ENCODE data around the gene SPATA46. TPM values are rescaled to one million over a fixed set of nuclear protein-coding genes. Genes with fewer than 3 reads are reported as not detected.
A peak's percentile ranks its signal among the peaks of the same experiment; 100 is the strongest.

The SPATA46 gene
- total RNA-seq, 4 donors from 2014 or later, result not detected

DNA sequence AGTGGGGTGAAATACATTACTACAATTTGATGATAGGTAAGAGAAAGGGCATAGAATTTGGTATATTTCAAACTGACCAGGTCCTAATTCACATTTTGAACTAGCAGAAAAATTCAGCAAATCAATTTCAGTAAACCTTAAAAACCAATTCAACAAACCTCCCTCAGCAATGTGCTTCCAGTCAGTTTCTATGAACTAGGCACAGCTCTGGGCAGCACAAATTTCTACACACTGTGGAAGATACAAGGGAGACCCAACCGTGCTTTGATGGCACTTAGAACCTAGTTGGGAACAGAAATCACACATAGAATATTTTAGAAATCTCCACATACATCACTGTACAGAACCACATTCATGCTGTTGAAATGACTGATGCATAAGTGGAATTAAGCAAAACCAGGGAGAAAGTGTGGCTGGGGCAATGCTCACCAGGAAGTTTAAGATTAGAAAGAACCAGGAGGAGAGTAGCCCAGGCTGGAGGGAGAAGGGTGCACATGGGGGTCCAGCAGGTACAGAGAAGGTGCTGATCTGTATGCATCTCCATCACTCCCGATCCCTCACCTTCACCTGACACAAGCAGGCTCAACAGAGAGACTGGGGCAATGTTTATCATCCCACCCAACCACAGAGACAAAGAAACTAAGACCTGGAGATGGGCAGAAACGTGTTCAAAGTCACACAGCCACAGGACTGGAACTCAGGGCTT, 19.7 kb upstream of the SPATA46 start:
- Histone ChIP-seq H3K9me3 (no peaks in the 10 kb centered on the region), H3K4me1 (no peaks in the 10 kb centered on the region), H3K27ac (no peak overlapping the region), H3K27me3 (no peaks in the 10 kb centered on the region), H3K36me3 (no peaks in the 10 kb centered on the region), H3K4me3 (no peak overlapping the region)
- TF ChIP-seq, protein P1, sequence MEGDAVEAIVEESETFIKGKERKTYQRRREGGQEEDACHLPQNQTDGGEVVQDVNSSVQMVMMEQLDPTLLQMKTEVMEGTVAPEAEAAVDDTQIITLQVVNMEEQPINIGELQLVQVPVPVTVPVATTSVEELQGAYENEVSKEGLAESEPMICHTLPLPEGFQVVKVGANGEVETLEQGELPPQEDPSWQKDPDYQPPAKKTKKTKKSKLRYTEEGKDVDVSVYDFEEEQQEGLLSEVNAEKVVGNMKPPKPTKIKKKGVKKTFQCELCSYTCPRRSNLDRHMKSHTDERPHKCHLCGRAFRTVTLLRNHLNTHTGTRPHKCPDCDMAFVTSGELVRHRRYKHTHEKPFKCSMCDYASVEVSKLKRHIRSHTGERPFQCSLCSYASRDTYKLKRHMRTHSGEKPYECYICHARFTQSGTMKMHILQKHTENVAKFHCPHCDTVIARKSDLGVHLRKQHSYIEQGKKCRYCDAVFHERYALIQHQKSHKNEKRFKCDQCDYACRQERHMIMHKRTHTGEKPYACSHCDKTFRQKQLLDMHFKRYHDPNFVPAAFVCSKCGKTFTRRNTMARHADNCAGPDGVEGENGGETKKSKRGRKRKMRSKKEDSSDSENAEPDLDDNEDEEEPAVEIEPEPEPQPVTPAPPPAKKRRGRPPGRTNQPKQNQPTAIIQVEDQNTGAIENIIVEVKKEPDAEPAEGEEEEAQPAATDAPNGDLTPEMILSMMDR (IDR thresholded peaks at IDR 0.05), result no peak
- no peak for TF ChIP-seq POLR2A (IDR thresholded peaks at IDR 0.05)
- DNase-seq, result no peak

DNA sequence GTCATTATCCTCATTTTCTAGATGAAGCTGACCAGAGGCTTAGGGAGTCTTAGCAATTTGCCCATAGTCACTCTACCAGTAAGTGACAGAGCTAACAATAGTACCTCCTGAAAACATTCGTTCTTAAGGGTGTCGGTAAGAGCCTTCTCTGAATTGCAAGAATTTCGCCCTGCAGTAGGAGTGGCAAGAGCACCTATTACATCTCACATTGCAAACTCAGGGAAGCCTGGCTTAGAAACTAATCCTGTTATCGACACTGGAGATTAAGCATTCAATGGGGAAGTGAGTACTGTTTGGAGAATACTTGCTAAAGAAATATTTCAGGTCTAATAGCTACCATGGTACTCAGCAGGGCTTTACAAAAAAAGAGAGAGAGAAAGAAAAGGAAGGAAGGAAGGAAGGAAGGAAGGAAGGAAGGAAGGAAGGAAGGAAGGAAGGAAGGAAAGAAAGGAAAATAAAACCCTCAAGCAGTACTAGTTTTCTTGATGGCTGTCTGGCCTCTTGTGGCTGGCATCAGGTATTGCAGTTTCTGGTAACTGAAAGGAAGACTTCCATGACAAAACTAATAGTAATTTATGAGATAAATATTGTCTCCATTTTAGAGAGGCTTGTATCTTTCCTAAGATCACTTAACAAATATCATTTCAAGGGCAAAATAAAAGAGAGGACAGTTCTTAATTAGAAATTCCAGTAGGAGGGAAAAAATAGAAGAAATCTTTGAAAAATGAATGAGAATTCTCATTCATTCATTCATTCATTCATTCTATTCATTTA, 15.3 kb upstream of the SPATA46 start:
- no peaks in the 10 kb centered on the region for H3K9me3 ChIP-seq
- H3K36me3 ChIP-seq, result no peaks in the 10 kb centered on the region
- H3K4me3 ChIP-seq, result no peak overlapping the region
- H3K4me1 ChIP-seq, result peaks cover 0 to 16% (median 0%) of the 10 kb centered on the region in 4 donors
- H3K27me3 ChIP-seq, result no peaks in the 10 kb centered on the region
- no peak overlapping the region for H3K27ac ChIP-seq
- TF ChIP-seq, protein P1 (IDR thresholded peaks at IDR 0.05), result peak in 5 of 6 experiments; percentile 75 to 96 (median 94)
- no peak for TF ChIP-seq POLR2A (IDR thresholded peaks at IDR 0.05)
- peak in 1 of 3 donors; percentile 73 for DNase-seq

DNA sequence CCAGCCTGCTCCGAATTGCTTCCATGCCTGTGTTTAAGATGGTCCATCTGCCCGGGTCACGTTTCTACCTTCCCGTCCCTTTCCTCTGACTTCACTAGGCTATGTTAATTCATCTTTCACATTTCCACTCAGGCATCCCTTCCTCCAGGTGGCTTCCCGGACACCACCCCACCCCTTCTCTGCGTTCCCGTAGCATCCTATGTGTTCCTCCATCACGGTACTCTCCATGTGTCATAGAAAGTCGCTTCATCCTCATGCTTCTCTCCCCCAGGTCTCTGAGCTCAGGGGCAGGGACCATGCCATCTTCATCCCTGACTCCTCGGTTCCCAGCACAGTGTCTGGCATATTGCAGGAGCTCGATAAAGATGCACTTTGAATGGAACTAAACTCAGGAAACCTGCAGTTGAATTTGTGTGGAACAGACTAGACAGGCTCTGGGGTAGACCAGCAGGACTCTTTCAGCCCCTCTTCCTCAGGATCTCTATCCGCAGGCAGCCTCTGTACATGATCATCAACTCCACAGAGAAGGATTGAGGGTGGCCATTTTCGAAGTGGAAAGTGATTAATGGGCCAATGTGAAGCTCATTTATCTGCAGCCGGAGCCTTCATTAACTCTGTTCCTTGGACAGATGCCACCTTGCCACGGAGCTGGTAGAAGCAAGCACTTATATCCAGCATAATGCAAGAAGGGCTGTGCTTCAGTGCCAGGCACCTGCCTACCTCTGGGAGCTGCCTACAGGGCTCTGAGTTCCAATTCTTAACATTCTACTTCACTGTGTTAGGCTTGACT, 13.9 kb upstream of the SPATA46 start:
- Histone ChIP-seq H3K27me3 (no peaks in the 10 kb centered on the region), H3K9me3 (no peaks in the 10 kb centered on the region), H3K36me3 (no peaks in the 10 kb centered on the region), H3K27ac (no peak overlapping the region), H3K4me1 (peaks cover 0 to 16% (median 0%) of the 10 kb centered on the region in 4 donors), H3K4me3 (no peak overlapping the region)
- TF ChIP-seq, protein P1 (IDR thresholded peaks at IDR 0.05), result no peak
- TF ChIP-seq POLR2A (IDR thresholded peaks at IDR 0.05), result no peak
- DNase-seq, result no peak

DNA sequence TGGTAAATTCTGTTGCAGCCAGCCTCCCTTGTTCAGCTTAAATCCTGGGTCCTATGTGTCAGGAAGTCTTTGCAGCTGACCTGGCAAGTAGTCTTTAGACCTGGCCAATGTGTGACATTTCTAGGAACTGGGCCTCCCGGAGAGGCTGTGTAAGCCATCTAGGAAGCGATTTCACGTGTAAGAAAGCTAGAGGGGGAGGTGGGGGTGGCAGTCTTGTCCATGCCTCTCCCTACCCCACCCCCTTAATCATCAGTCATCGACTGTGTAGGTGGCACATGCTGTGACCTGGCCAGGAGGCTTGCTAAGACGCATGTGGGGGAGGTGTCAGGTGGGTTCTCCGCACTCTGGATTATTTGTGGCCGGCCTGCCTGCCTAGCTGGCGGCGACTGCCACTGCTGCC, 13.3 kb upstream of the SPATA46 start:
- Histone ChIP-seq H3K4me3 (no peak overlapping the region), H3K4me1 (peaks cover 0 to 16% (median 0%) of the 10 kb centered on the region in 4 donors), H3K27ac (no peak overlapping the region), H3K9me3 (no peaks in the 10 kb centered on the region), H3K36me3 (no peaks in the 10 kb centered on the region), H3K27me3 (no peaks in the 10 kb centered on the region)
- peak in 1 of 3 donors; percentile 29 for DNase-seq
- TF ChIP-seq POLR2A (IDR thresholded peaks at IDR 0.05), result no peak
- TF ChIP-seq, protein P1 (IDR thresholded peaks at IDR 0.05), result no peak

DNA sequence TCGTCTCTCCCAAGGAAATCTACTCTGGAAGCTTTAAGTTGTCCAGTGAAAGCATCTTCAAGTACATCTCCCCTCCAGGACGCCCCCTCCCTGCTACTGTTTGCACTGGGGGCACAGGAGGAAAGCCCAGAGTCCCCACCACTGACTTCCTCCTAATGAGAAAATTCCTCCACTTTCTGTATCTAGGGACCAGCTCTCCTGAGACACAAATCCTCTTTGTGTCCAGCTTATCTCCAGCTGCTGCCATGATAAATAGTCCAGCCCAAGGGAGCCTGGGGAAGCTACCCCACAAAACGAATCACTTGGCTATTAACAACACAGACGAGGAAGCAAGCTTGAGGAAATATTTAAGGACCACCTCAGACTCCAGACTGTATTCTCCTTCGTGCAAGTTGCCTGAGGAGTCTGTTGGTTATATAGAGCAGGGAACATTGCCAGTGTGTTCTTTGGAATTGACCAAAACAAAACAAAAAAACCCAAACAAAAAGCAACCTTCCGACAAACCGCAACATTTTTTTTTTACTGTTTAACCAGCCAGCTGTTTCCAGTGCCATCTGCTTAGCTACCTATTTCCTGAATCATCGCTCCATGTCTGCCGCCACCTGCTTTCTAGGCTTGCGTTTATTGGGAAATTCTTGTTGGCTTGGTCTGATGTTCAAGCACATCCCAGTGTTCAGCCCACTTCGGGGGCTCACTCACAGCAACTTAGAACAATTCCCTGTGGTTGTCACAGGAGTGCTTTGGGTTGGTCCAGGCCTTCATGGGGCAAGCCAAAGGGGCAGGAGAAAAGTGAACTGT, 12.6 kb upstream of the SPATA46 start:
- no peaks in the 10 kb centered on the region for H3K9me3 ChIP-seq
- H3K36me3 ChIP-seq, result no peaks in the 10 kb centered on the region
- DNase-seq, result peak in 1 of 3 donors; percentile 44
- no peak overlapping the region for H3K4me3 ChIP-seq
- H3K27ac ChIP-seq, result peak overlapping the region in 2 of 4 donors; percentile 59 to 81
- TF ChIP-seq POLR2A (IDR thresholded peaks at IDR 0.05), result no peak
- TF ChIP-seq, protein P1 (IDR thresholded peaks at IDR 0.05), result peak in 1 of 6 experiments; percentile 3
- H3K27me3 ChIP-seq, result no peaks in the 10 kb centered on the region
- H3K4me1 ChIP-seq, result peaks cover 0 to 16% (median 0%) of the 10 kb centered on the region in 4 donors
